ENCODE results near the gene HOXA13. TPM values are rescaled to one million over a fixed set of nuclear protein-coding genes. Genes with fewer than 3 reads are reported as not detected.

The HOXA13 gene
- total RNA-seq, 2 experiments from 2014 or later = not detected

DNA sequence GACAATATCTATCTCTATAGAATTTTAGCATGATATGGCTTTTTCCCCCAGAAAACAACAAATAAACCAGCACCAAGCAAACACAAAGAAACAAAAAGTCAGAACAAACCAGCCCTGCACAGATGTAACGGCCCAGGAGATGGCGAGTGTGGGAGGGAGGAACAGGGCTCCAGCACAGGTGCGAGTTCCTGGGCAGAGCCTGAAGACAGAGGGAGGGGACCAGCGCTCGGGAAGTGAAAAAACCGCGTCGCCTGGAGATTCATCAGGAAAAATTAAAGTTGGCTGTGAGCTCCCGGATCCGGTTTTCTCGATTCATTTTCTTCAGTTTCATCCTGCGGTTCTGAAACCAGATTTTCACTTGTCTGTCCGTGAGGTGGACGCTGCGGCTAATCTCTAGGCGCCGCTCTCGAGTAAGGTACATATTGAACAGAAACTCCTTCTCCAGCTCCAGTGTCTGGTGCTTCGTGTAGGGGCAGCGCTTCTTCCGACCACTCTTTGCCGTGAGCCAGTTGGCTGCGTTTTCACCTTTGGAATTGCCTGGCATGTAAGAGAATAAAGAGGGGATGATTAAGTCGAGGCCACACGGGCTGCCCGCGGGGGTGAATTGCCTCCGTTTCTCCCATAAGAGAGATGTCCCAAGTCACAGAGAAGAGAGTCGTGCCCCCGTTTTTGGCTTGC lies 28.1 kb downstream of the HOXA13 start:
- Mint-ChIP-seq H3K27ac (peak overlapping the region; percentile 9), H3K4me1 (peaks cover 18% of the 10 kb centered on the region), H3K36me3 (ENCODE audit: low read depth) (no peaks in the 10 kb centered on the region), H3K9me3 (ENCODE audit: low read depth) (no peaks in the 10 kb centered on the region), H3K4me3 (no peak overlapping the region), H3K27me3 (peaks cover 63% of the 10 kb centered on the region)
- DNase-seq = peak; percentile 35
- ChIA-PET CTCF (interaction anchor here (1.1 to 1.6 kb wide), 4 partner anchors 9 to 24 kb away, joined by 3 to 5 read pairs (median 4); no protein-coding TSS in a partner anchor), POLR2A (no interaction called here)
- intact Hi-C loops (cut with DNase I, micrococcal nuclease) = loop anchor here (2.0 kb wide), 2 partner anchors 15 to 79 kb away; partner anchors contain the start of gene HOXA7 (in 1 of the 2)
- no peak for ATAC-seq

DNA sequence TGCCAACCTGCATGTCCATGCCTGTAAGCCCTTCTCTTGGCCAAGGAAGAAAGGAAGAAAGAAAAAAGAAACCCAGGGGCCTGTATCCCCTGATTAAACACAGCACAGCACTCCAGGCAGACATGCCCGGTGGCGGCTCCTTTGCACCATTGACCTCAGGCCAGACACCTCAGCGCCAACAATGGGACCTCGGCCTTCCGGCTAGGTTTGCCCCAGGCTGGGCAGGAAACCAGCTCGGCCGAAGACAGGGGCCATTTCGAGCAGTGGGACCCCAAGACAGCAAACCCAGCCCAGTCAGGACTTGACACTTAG lies 28.6 kb downstream of the HOXA13 start:
- H3K9me3 Mint-ChIP-seq (ENCODE audit: low read depth) = no peaks in the 10 kb centered on the region
- intact Hi-C loops (cut with DNase I, micrococcal nuclease) = loop anchor here in 1 of 2 experiments (2.0 kb wide), 1 partner anchor 80 kb away; no protein-coding TSS in a partner anchor
- CTCF ChIA-PET = interaction anchor here (1.1 to 1.3 kb wide), 2 partner anchors 18 to 25 kb away, joined by 3 to 5 read pairs; no protein-coding TSS in a partner anchor
- POLR2A ChIA-PET = no interaction called here
- no peak overlapping the region for H3K4me3 Mint-ChIP-seq
- peaks cover 18% of the 10 kb centered on the region for H3K4me1 Mint-ChIP-seq
- no peak overlapping the region for H3K27ac Mint-ChIP-seq
- ATAC-seq = no peak
- peaks cover 65% of the 10 kb centered on the region for H3K27me3 Mint-ChIP-seq
- DNase-seq = no peak
- H3K36me3 Mint-ChIP-seq (ENCODE audit: low read depth) = no peaks in the 10 kb centered on the region

- intact Hi-C loops (cut with DNase I, micrococcal nuclease) = loop anchor here in 1 of 2 experiments (2.0 kb wide), 1 partner anchor 80 kb away; no protein-coding TSS in a partner anchor
- Mint-ChIP-seq H3K27ac (no peak overlapping the region), H3K4me1 (peaks cover 22% of the 10 kb centered on the region), H3K36me3 (ENCODE audit: low read depth) (no peaks in the 10 kb centered on the region), H3K4me3 (no peak overlapping the region), H3K27me3 (peaks cover 65% of the 10 kb centered on the region), H3K9me3 (ENCODE audit: low read depth) (no peaks in the 10 kb centered on the region)
- ChIA-PET POLR2A (no interaction called here), CTCF (interaction anchor here (0.9 to 1.1 kb wide), 5 partner anchors 9 to 36 kb away, joined by 3 read pairs; partner anchors contain the start of gene HOXA3)
- DNase-seq (no peak), ATAC-seq (no peak)
These were observed 29.2 kb downstream of the HOXA13 start for GRCh38 chr7:27170426-27171324.

DNA sequence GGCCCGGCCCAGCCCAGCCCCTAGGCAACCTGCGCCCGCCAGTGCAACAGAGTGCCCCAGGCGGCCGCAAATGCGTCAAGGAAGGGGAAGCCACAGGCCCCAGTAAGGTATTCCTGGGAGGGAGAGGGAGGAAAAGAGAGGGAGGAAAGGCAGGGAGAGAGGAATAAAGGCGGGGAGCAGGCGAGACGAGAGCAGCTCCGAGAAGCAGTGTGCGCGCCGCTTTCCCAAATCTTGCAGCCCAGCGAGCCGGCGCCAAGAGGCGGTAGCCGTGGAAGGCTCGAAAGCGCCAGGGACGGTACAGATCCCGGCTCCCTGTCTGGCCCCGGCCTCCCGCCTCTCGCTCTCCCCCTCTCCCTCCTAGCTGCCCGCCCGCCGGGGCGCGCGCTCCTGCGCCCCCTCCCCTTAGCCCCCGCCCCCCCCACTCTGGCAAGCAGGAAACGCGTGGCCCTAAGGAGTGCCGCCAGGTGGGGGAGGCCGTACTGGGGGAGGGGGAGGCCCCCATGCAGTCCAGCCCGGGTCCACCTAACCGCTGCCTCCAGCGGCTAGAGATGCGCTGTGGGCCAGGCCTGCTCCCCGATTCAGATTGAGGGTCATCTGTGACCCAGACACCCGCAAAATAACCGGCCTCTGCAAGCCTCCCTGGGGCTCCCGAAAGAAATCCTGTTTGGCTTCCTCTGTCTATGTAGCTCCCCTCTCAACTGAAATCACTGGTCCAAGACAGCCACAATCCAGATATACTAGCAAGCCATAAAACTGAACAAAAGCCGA lies 30.0 kb downstream of the HOXA13 start:
- ChIA-PET POLR2A (no interaction called here), CTCF (interaction anchor here (0.7 to 1.1 kb wide), 5 partner anchors 9 to 86 kb away, joined by 3 read pairs; partner anchors contain the start of gene HOXA3)
- Mint-ChIP-seq H3K9me3 (ENCODE audit: low read depth) (no peaks in the 10 kb centered on the region), H3K27me3 (peaks cover 62% of the 10 kb centered on the region), H3K27ac (no peak overlapping the region), H3K4me1 (peaks cover 25% of the 10 kb centered on the region), H3K36me3 (ENCODE audit: low read depth) (no peaks in the 10 kb centered on the region), H3K4me3 (no peak overlapping the region)
- intact Hi-C loops (cut with DNase I, micrococcal nuclease) = loop anchor here (2.0 to 5.0 kb wide), 6 partner anchors 15 to 1313 kb away; partner anchors contain the start of genes HOXA11 (in 1 of the 2) and HOXA13 (in 1 of the 2)
- DNase-seq (peak; percentile 26), ATAC-seq (no peak)

DNA sequence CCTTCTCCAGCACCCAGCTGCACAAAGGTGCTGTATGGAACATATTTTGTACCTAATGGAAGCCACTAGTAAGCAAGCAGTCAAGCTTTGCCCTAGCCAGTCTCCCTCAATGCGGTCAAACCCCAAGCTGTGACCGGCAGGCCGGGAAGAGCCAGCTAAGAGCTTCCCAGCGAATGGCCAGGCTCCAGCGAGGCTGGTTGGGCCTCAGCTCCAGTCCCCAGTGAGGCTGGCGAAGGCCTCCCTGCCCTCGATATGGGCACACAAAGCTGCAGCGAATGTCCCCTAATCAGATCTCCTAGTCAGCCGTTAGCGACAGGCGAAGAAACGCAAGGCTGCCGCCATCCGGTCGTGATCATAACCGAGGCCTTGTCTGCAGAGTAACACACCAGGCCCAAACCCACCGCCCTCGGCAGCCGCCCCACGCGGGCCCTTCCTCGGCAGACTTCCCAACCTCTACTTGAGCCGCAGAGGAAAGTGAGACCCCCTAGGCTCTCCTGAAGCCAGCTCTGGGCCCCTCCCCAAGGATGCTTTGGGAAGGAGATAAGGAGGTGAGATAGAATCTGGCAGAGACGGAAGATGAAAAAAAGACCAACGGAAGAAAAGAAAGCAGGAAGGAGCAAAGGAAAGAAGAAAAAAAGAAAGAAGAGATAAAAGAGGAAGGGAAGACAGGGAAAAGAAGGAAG lies 31.5 kb downstream of the HOXA13 start:
- peak; percentile 45 for ATAC-seq
- Mint-ChIP-seq H3K36me3 (ENCODE audit: low read depth) (no peaks in the 10 kb centered on the region), H3K27ac (no peak overlapping the region), H3K27me3 (peaks cover 73% of the 10 kb centered on the region), H3K9me3 (ENCODE audit: low read depth) (no peaks in the 10 kb centered on the region), H3K4me1 (peaks cover 32% of the 10 kb centered on the region), H3K4me3 (no peak overlapping the region)
- CTCF ChIA-PET = interaction anchor here (1.6 to 1.8 kb wide), 2 partner anchors 9 to 11 kb away, joined by 6 to 12 read pairs; no protein-coding TSS in a partner anchor
- intact Hi-C loops (cut with DNase I, micrococcal nuclease) = loop anchor here (1.0 to 5.0 kb wide), 6 partner anchors 14 to 1311 kb away; partner anchors contain the start of genes HOXA11 (in 1 of the 2) and HOXA13 (in 1 of the 2)
- POLR2A ChIA-PET = no interaction called here
- DNase-seq = peak; percentile 71

GRCh38 chr7:27167916-27168264 lies 32.0 kb downstream of the HOXA13 start:
- Mint-ChIP-seq H3K4me1 (peaks cover 32% of the 10 kb centered on the region), H3K4me3 (no peak overlapping the region), H3K27ac (no peak overlapping the region), H3K9me3 (ENCODE audit: low read depth) (no peaks in the 10 kb centered on the region), H3K27me3 (peaks cover 75% of the 10 kb centered on the region), H3K36me3 (ENCODE audit: low read depth) (no peaks in the 10 kb centered on the region)
- CTCF ChIA-PET = interaction anchor here (1.0 to 1.8 kb wide), 3 partner anchors 9 to 55 kb away, joined by 3 to 12 read pairs (median 6); no protein-coding TSS in a partner anchor
- intact Hi-C loops (cut with DNase I, micrococcal nuclease) = loop anchor here (1.0 to 5.0 kb wide), 7 partner anchors 13 to 1311 kb away; partner anchors contain the start of genes HOXA11 (in 1 of the 2) and HOXA13 (in 1 of the 2)
- POLR2A ChIA-PET = no interaction called here
- no peak for ATAC-seq
- DNase-seq = peak; percentile 4

GRCh38 chr7:27166531-27167505 lies 33.1 kb downstream of the HOXA13 start:
- ChIA-PET CTCF (interaction anchor here (0.8 to 1.7 kb wide), 6 partner anchors 12 to 480 kb away, joined by 3 to 10 read pairs (median 4); no protein-coding TSS in a partner anchor), POLR2A (no interaction called here)
- Mint-ChIP-seq H3K36me3 (ENCODE audit: low read depth) (no peaks in the 10 kb centered on the region), H3K4me3 (no peak overlapping the region), H3K4me1 (peaks cover 26% of the 10 kb centered on the region), H3K27me3 (peaks cover 78% of the 10 kb centered on the region), H3K27ac (no peak overlapping the region), H3K9me3 (ENCODE audit: low read depth) (no peaks in the 10 kb centered on the region)
- DNase-seq (peak; percentile 19), ATAC-seq (no peak)
- intact Hi-C loops (cut with DNase I, micrococcal nuclease) = loop anchor here (1.0 to 5.0 kb wide), 4 partner anchors 17 to 1310 kb away; partner anchors contain the start of gene HOXA13 (in 1 of the 2)

DNA sequence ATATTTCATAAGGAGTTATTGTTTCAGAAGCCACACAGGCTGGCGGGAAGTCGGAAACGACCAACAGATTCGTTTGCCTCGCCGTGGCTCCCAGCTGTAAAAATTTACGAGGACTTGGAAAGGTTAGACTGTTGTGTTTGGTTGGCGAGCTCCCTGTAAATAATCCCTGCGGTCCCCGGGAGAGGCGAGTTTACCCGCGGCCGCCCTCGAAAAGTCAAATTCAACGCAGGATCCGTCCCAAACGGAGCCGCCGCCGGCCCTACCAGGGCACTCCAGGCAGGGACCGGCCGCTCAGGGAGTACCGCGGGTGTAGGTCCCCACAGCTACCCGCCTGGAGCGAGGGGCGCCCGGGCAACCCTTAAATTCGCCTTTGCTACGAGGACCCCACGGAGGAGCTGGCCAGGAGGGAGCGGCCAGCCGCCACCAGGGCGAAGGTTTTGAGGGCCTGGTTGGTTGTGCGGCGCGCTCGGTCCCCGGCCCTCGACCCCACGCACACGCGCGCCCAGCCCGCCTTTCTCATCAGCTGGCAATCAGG lies 33.8 kb downstream of the HOXA13 start:
- H3K36me3 Mint-ChIP-seq (ENCODE audit: low read depth) = no peaks in the 10 kb centered on the region
- H3K27ac Mint-ChIP-seq = no peak overlapping the region
- peaks cover 74% of the 10 kb centered on the region for H3K27me3 Mint-ChIP-seq
- no peak overlapping the region for H3K4me3 Mint-ChIP-seq
- CTCF ChIA-PET = interaction anchor here (0.6 to 1.7 kb wide), 6 partner anchors 13 to 479 kb away, joined by 3 to 10 read pairs (median 4); partner anchors contain the start of gene EVX1
- no peaks in the 10 kb centered on the region for H3K9me3 Mint-ChIP-seq (ENCODE audit: low read depth)
- no peak for ATAC-seq
- intact Hi-C loops (cut with DNase I, micrococcal nuclease) = loop anchor here (1.0 to 5.0 kb wide), 6 partner anchors 10 to 1309 kb away; partner anchors contain the start of genes HOXA13 (in 1 of the 2) and HOXA7 (in 1 of the 2)
- DNase-seq = peak; percentile 17
- POLR2A ChIA-PET = no interaction called here
- H3K4me1 Mint-ChIP-seq = peaks cover 25% of the 10 kb centered on the region

Measured in activated CD4-positive, alpha-beta T cell treated with anti-CD3 and anti-CD28 coated beads for 36 hours (primary cell).